ENCODE results near the gene SPEG.
A peak's percentile ranks its signal among the peaks of the same experiment; 100 is the strongest.

The SPEG gene

GRCh38 chr2:219464286-219465032, 29.8 kb downstream of the SPEG start:
- no peak for DNase-seq

DNA sequence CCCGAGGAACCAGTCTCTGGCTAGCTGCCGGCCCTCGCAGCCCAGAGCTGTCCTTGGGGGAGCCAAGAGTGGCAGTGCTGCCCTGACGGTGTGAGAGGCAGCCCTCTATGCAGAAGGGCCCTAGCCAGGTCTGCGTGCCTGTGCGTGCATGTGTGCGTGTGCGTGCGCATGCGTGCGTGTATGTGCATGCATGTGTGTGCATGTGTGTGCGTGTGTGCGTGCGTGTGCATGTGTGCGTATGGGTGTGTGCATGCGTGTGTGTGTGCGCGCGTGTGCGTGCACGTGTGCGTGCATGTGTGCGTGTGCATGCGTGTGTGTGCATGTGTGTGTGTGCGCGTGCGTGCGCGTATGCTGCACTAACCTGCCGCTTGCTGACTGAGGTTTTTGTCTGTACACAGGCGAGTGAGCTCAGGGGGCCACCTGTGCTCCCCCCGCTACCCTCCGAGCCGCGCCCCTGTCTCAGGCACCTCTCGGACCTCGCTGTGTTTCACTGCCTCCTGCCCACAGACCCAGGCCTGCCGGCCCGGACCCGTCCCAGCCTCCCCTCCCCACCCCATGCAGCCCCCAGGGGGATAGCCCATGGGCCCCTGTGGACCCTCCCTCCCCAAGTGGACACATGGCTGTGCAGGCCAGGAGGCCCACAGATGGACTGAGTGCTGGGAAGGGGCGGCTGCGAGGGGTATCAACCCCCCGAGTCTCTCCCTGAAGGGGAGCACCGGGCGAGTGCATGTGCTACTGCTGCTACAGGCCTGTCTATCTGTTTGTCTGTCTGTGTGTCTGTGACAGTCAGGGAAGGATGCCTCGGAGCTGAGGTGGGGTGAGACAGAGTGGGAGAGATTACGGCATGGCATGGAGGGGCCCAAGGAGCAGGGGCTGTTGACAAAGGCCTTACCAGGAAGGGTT, 31.3 kb downstream of the SPEG start:
- no peak for DNase-seq

DNA sequence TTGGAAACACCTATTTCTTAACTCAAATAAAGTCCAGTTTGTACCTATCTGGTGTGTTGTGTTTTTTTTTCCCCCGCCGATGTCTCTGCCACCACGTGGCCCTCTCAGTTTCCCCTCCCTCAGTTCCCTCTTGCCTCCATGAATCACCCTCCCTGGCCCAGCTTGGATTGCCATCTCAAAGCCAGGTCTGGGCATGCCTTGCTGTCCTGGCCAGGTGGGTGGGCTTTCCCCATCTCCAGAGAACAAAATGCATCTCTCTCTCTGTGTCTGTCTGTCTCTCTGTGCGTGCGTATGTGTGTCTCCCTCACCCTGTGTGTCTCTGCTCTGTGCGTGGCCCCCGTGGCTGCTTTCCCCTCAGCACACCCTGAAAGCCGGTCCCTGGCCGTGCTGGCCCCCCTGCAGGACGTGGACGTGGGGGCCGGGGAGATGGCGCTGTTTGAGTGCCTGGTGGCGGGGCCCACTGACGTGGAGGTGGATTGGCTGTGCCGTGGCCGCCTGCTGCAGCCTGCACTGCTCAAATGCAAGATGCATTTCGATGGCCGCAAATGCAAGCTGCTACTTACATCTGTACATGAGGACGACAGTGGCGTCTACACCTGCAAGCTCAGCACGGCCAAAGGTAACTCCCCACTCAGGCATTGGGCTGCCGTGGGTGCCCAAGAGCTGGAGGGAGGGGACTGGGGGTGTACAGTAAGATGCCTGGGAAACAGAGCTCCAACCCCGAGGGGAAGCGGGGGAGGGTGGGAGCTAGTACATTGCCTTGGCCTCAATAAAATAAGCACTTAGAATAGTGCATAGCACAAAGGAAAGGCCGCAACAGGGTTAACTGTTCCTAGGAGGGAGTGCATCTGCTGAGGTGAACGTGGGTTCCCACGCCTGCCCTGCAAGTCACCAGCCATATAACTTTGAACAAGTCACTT, 32.4 kb downstream of the SPEG start:
- DNase-seq: no peak

DNA sequence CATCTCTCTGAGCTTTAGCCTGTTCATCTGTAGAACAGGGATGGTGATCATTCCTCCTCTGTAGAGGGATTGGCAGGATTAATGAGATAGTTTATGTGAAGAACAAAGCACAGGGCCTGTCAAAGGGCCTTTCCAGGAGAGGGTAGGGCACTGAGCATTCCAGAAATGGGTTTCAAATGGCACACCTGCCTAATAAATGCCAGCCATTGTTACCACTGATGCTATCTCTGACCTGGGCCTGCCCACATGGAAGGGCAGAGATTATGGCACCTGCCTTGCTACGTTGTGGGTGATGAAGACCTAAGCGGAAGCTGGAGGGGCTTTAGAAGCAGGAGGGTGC, 33.1 kb downstream of the SPEG start:
- no peak for DNase-seq

DNA sequence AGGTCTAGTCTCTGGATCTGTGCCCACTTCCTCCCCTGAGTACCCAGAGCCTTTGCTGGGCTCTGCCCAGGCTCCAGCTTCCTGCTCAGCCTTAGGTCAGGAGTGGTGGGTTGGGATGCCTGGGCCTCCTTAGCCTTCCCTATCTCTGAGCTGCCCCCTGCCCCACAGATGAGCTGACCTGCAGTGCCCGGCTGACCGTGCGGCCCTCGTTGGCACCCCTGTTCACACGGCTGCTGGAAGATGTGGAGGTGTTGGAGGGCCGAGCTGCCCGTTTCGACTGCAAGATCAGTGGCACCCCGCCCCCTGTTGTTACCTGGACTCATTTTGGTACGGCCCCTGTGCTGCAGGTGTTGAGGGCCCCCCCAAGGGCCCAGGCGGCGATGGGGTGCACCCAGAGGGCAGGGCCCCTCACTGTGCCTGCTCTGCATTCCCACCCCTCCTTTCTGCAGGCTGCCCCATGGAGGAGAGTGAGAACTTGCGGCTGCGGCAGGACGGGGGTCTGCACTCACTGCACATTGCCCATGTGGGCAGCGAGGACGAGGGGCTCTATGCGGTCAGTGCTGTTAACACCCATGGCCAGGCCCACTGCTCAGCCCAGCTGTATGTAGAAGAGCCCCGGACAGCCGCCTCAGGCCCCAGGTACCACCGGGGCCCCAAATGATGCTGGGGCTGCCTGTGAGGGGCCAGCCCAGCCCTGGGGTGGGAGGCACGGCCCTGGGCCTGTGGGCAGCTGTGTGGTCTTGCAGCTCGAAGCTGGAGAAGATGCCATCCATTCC, 34.0 kb downstream of the SPEG start:
- DNase-seq: no peak

- DNase-seq: peak; percentile 44
Observed at GRCh38 chr2:219469186-219469724, 34.6 kb downstream of the SPEG start.

GRCh38 chr2:219470429-219470828, 35.8 kb downstream of the SPEG start:
- no peak for DNase-seq

GRCh38 chr2:219471476-219472371, 37.1 kb downstream of the SPEG start:
- no peak for DNase-seq

DNA sequence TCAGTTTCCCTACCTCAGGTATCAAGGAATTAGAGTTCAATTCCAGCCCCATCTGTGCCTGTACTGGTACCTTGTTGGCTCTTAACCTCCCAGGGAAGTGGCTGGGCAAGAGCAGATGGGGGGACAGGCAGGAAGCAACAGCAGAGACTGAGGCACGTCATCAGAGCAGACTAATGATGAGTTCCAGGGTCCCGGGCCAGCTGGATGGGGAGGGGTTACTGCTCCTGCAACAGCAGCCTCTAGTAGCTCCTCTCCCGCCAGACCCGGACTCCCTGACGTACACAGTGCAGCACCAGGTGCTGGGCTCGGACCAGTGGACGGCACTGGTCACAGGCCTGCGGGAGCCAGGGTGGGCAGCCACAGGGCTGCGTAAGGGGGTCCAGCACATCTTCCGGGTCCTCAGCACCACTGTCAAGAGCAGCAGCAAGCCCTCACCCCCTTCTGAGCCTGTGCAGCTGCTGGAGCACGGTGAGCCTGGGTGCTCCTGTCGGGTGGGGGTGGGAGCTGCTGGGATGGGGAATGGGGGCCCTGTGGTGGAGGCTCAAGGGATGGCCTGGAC, 38.1 kb downstream of the SPEG start:
- no peak for DNase-seq

GRCh38 chr2:219473511-219473910, 38.9 kb downstream of the SPEG start:
- no peak for DNase-seq

- DNase-seq: no peak
Observed at GRCh38 chr2:219474285-219475060, 39.8 kb downstream of the SPEG start.

DNA sequence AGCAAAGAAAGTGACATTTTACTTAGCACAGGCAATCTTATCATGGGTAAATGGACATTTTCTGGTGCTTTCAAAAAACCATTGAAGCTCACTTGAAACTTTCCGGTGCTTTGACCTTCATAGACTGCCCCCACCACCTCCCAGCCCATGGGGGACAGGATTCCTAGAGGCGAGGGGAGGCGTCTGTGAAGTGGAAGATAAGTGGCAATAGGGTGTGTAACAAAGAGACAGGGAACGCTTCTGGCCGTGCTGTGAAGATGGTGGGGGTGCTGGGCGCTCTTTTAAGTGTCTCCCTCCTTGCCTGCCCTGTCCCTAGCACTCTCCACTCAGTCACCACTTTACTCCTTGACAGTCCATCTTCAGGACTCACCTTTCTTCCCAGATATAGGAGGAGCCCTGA, 40.6 kb downstream of the SPEG start:
- no peak for DNase-seq

DNA sequence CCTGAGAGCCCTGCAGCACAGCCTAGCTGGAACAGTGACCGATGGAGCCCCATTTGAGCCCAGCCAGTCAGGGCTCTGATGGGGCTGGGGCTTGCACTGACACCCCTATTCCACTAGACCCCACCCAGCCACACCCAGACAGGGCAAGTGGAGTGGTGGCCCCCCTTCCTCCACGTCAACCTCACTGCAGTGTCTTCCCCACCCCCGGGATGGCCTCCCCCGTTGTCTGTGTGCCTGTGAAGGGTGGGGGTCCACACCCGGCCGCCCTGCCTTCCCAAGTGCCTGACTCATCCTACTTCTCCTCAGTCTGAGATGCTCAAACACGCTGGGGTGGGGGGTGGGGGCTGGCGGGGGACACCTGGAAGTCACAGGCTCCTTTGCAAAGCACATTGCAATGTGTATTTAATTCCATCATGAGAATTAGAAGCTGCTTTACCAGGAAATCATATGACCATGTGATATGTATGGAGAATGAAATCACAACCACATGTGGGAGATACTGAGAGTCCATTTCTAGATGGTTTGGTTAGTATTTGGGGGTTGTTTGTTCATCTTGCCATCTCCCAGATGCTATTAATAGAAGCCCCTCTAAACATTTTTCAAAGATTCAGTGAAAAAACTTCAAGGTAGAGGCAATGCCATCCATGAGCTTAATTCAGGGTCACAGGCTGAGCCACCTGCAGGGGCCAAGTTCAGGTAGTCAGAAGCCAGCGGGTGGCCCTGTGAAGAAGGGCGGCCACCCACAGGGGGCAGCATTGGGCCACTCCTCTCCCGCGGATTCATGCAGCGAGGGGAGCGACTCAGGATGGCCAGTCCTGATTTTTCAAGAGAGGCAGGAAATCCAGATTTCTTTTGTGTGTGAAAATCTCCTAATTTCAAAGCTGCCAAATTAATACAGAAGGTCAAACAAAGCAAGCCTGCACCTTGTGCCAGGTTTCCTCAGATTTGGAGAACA, 41.3 kb downstream of the SPEG start:
- peak; percentile 81 for DNase-seq

DNA sequence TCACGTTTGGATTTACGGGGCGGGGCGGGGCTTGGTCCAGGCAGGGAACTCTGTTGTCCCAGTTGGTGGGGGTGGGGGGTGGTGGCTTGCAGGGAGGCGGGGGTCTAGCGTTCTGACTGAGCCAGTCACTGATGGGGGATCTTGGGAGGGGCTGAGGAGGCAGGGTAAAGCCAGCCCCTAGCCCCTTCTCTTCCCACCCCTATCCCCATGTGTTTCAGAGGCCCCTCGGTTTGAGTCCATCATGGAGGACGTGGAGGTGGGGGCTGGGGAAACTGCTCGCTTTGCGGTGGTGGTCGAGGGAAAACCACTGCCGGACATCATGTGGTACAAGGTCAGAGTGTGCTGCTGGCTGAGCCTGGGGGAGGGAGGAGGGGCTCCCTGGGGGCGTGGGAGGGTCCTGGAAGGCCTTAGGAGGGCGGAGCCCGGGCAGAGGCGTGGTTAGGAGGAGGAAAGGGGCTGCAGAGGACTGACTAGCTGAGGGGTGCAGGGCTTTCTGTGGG, 42.1 kb downstream of the SPEG start:
- no peak for DNase-seq

DNA sequence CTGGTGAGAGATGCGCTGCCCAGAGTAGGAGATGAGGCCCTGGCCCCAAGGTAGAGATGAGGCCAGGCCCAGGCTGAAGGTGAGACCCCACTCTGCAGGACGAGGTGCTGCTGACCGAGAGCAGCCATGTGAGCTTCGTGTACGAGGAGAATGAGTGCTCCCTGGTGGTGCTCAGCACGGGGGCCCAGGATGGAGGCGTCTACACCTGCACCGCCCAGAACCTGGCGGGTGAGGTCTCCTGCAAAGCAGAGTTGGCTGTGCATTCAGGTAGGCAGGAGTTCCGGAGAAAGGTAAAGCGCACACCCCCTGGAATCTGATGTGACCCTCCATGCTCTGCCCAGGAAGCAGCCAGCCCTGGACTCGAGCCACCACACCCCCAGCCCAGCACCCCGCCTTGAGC, 42.5 kb downstream of the SPEG start:
- DNase-seq: no peak

DNA sequence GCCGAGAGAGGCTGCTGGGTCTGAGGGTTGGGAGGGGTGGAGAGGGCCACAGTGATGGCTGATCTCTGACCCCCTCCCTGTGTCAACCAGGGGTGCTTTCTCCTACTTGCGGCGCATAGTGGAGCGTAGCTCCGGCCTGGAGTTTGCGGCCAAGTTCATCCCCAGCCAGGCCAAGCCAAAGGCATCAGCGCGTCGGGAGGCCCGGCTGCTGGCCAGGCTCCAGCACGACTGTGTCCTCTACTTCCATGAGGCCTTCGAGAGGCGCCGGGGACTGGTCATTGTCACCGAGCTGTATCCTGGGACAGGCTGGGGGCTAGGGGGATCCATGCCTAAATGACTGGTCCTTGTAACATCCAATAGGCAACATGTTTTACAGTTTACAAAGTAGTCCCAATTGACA, 43.2 kb downstream of the SPEG start:
- no peak for DNase-seq

DNA sequence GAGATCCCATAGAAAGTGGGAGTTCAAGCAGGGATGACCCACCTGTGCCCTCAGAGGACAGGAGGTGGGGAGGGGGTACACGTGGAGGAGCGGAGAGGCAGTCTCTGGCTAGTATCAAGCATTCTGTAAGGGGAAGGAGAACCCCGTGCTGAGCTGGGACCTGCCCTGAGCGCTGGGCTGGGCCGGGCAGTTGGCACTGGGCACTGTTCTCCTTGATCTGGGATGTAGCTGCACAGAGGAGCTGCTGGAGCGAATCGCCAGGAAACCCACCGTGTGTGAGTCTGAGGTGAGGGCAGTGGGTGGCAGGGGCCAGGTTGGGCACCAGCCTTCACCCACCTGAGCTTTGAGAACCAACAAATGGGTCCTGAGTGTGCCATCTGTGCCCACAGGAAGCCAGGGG, 44.3 kb downstream of the SPEG start:
- DNase-seq: no peak

DNA sequence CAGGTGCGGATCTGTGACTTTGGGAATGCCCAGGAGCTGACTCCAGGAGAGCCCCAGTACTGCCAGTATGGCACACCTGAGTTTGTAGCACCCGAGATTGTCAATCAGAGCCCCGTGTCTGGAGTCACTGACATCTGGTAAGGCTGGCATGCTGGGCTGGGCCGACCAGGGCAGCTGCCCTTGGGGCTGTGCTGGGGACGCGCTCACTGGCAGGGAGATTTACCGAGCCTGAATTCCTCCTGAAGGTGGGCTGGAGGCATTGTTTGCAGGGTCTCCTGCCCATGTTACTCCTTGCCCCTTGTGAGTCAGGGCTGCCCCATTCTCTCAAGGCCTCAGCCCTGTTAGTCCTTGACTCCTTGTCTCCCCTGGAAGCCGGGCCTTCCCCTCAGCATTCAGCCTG, 45.4 kb downstream of the SPEG start:
- no peak for DNase-seq

Data from hematopoietic multipotent progenitor cell treated with erythropoietin and hydrocortisone succinate and interleukin-3 and kit ligand, for 4 days (in vitro differentiated cells).